HG02571 (cell line): ENCODE data around the gene HELQ.
"Not testable (repeated sequence)": the region's sequence is repeated elsewhere in the genome, so short reads cannot be mapped to it uniquely, and the experiment has no call there.

ENCODE experiments used
- ATAC-seq: cut with Tn5 transposase; IDR thresholded peaks from one replicate; pipeline ENCODE4 v1.9.1; 2021; ENCODE audit warnings: mild to moderate bottlenecking, moderate library complexity; ENCODE audit not compliant: unreplicated experiment

HELQ gene

DNA sequence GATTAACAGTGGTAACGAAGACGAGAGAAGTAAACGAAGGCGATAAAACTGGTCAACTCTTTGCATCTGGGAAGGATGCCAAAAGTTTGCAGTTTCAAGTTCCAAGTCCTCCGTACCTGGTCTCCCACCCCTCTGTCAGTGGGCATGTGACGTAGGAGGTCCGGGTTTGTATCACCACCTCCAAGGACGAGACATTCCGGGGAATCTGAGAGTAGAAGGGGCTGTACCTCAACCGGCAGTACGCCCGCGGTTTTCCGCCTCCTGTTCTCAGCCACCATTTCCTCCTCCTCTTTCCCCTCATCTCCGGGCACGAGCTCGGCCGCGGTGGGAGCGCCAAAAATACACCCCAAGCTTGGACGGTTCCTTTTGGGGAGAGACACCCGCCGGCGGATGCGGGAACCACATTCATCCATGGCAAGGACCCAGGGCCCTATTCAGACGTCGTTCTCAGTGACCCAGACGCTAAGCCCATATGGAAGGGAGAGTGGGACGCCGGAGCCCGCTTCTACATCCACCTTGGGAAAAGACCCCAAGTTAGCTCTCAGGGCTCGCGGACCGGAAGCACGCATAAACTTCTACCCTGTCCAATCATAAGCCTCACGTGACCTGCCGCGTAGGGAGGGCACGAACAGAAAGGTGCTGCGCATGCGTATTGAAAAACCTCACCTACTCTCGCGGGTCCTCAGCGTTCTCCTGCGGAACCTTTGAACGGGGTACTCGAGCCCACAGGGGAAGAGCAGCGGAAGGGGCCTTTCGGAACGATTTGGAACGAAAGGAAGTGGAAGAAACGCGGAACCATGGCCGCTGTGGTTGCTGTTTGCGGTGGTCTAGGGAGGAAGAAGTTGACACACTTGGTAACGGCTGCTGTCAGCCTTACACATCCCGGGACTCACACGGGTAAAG is at the start of gene HELQ, which contains the start of gene MRPS18C:
HELQ (minus strand) TSS at position 543 of the 903 bp plus-strand sequence; CDS start at position 413, 130 bp downstream.
MRPS18C (plus strand) TSS at position 778 of the 903 bp plus-strand sequence; CDS start at position 798, 20 bp downstream.
- ATAC-seq = peak; percentile 97

DNA sequence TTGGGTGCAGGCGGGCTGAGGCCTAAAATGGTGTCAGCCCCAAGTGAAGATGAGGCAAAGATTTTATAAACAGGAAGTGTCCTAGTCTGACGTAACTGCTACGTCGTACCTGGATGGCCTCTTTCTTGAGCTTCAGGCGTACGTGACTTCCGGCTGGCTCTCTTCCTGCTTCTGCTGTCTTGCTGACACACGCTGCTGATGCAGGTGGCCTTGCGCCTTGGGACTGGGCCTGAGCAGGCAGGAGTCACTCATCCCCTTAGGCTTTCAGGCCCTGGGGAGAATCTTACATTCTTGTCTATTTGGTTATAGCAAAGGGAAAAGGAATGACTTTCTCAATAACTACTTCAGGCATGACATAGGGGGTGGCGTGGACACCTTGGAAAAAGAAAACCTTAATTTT is 49.4 kb upstream of the HELQ start:
- ATAC-seq = no peak

DNA sequence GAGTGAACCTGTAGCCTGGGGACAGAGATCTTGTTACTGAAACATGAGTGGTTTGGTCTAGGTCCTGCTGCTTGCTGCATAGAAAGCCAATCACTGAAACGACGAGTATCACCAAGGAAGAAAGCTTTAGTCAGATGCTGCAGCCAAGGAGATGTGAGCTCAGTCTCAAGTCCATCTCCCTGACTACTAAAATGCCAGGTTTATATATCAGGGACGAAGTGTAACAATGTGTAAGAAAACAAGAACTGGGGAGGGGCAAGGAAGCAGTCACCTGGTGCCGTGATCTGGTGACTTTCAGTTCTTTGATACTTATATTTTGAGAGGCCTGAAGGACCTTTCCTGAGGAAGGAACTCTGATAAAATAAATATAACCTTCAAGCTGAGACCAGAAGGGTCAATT is 48.9 kb upstream of the HELQ start:
- no peak for ATAC-seq

DNA sequence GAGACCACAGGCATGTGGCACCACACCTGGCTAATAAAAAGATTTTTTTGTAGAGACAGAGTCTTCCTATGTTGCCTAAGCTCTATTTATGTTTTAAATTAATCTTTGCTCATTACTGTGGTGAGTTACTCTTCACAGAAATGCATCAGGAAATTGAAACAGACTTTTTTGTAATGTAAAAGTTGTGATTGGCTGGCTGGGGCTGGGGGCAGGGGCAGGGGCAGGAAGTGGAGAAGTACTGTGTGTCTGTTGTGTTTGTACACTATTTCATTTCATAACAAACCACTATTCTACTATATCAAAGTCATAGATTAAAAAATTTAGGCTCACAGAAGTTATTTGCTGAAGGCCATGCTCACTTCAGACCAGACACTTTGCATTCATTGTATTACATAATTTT is 48.4 kb upstream of the HELQ start:
- no peak for ATAC-seq

DNA sequence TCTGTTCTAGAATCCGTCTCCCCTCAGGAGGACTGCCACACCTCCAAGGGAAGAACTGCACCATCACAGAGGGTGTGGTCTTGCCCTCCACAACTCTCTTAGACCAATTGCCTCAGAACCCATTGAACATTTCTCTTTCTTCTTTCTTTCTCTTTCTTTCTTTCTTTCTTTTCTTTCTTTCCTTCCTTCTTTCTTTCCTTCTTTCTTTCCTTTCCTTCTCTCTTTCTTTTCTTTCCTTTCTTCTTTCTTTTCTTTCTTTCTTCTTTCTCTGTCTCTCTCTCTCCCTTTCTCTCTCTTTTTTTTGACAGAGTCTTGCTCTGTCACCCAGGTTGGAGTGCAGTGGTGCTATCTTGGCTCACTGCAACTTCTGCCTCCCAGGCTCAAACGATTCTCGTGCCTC is 46.0 kb upstream of the HELQ start:
- not testable (repeated sequence) for ATAC-seq

- no peak for ATAC-seq
These were observed 42.6 kb upstream of the HELQ start for GRCh38 chr4:83498187-83498586.

DNA sequence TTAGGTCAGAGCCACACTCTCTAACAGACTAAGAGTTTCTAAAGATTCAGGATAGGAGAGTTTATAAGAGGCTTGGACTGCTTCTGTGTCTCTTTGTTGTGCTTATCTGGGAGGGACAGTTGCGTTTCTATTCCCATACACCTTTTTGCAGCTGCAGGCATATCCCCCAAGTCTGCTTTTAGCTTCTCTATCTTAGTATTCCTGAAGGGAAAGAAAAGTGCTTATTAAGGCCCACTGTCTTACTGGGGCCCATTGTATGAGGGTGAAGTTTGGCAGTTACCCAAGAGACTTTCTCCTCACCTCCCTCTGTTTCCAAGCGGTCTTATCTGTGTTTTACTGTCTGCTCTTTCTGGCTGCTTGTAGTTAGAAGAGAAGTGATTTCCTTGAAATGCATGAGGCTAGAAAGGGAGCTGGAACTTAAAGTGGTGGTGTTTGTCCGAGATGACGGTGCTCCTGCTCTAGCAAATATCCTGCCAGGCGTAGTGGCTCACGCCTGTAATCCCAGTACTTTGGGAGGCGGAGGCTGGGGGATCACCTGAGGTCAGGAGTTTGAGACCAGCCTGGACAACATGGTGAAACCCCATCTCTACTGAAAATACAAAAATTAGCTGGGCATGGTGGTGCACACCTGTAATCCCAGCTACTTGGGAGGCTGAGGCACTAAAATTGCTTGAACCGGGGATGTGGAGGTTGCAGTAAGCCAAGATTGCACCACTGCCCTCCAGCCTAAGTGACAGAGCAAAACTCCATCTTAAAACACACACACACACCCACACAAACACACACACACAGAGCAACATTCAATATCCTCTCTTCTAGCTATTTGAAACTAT is 40.7 kb upstream of the HELQ start:
- not testable (repeated sequence) for ATAC-seq

- ATAC-seq = no peak
These were observed 35.3 kb upstream of the HELQ start for GRCh38 chr4:83490876-83491450.

- ATAC-seq = no peak
These were observed 34.2 kb upstream of the HELQ start for GRCh38 chr4:83489711-83490326.

DNA sequence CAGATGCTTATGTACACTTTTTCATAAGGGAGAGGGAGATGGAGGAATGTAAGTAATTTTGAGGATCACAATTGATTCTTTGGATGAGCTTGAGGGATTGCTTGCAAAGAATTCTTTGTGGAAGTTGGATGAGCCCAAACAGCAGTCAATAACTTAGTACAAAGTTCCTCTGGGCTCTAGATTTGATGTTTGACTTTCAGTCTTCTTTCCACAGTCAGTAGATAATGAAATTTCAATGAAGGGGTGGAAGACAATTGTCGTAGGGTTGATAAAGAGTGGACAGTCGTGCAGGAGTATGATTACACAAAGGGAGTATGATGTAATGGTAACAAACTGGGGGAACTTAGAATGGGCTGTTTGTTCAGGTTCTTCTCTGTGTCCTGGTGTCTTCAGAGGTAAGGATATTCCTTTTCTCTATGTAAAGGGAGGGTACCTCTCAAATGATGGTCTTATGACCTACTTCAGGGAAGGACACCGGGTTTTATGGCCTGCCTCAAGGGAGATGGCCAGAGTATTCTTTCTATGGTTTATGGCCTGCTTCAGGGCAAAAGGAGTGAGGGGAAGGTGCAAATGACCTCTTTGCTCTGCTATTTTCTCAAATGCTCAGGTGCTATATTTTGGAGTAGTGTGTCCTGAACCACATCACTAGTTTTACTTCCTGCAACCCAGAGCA is 31.0 kb upstream of the HELQ start:
- ATAC-seq = no peak

DNA sequence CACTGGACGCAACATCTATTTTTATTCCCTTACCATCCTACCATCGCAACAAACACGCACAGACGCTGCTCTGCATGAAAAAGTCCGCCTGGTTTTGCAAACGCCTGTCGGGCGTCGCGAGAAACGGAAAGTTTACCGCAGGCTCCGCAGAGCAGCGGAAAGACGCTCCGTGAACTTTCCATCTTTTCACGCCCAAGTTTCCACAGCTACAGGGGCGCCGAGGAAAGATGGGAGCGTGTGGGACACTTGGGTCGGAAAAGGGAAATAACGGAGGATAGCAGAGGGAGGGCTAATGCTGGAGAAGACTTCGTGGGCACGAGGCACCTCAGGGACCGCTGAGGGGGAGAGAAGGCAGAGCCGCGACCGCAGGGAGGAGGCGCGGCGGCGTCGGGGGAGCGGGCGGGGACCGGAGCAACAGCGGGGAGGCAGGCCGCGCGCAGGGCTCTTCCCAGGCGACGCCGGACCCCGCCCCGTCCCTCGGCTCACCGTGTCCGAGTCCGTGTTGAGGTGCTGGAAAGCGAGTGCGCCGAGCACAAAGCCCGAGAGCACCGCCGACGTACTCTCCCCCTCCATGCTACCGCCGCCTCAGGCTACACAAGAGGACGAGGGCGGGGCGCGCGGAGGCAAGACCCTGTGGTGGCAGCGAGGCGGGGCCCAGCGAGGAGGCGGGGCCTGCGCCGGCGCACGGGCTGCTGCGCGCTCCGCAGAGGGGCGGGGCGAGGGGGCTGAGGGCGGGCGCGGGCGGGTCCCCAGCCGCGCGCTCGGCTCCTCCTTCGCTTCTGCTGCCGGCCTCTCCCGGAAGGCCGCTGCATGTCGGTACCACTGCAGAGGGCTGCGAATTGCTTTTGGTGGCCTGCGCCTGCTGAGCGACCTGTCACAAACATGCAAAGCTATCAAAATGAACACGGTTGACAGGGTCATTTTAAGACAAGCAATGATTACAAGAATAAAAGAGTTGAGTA is 29.2 kb upstream of the HELQ start, which contains the start of gene ABRAXAS1:
ABRAXAS1 (minus strand) TSS at position 601 of the 962 bp plus-strand sequence; CDS start at position 573, 28 bp downstream.
- ATAC-seq = peak; percentile 96

GRCh38 chr4:83473966-83474365 is 18.3 kb upstream of the HELQ start:
- no peak for ATAC-seq

DNA sequence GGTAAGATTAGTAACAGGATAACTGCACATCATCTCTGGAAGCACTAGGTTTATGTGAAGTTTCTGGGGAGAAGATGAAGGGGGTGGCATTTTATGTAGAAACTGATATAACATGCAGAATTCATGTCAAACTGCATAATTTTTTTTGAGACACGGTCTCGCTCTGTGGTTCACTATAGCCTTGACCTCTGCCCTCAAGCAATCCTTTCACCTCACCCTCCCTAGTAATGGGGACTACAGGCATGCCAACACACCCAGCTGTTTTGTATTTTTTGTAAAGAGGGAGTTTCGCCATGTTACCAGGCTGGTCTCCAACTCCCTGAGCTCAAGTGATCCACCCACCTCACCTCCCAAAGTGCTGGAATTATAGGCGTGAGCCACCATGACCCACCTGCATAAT is 17.8 kb upstream of the HELQ start:
- no peak for ATAC-seq

- ATAC-seq = no peak
These were observed 520 bp upstream of the HELQ start for GRCh38 chr4:83456184-83456501.

GRCh38 chr4:83454686-83455085 is 937 bp downstream of the HELQ start:
- no peak for ATAC-seq

DNA sequence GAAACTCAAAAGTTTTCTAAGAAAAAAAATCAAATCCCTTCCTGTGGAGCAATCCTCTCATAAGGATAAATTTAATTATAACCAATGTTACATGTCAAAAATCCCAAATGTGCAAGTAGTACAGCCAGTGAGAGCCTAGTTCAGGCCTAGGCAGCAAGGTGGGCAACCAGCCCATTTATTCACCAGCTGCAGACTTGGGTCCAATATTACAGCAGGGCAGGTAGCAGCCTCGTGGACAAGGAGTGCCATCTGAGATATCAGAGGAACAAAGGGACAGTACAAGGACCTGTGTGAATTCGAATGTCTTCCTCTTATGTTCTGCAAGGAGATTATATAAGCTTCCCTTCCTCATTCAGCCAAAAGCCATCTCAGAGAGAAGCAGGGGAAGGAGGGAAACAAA is 6.6 kb downstream of the HELQ start:
- ATAC-seq = no peak

DNA sequence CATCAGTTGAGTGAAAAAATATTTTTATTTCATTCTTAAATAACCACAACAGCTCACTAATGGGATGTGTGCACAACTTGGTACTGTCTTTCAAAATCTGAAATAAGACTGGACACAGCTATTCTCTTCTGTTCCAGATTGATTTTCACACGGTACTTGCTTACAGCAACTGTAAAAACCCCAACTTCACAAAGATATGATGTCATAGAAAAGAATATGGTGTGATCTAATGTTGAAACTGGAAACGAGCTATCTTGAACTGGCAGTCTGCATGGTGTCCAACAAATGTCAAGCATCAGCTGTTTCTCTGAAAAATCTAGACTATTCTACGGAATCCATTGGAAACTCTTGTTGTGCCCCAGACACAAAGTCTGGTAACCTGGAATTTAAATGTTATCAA is 14.7 kb downstream of the HELQ start:
- ATAC-seq = no peak

- no peak for ATAC-seq
These were observed 15.3 kb downstream of the HELQ start for GRCh38 chr4:83440148-83440814.

DNA sequence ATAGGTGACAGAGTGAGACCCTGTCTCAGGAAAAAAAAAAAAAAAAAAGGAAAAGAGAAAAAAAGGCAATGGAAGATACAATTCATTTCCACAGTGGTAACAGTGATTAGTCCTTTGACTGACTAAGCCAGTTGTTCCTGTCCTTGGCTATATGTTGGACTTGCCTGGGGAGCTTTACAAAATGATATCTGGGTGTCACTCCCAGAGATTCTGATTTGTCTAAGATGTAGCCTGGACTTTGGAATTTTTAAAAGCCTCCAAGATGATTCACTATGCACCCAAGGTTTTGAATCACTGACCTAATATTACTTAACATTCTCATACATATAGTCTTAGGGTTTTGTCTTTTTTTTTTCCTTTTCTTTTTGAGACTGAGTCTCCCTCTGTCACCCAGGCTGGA is 16.9 kb downstream of the HELQ start:
- ATAC-seq = no peak
